ENCODE data around the gene GSTT2.

GSTT2 gene

GRCh38 chr22:24005201-24005600 is 25.3 kb downstream of the GSTT2 start, which contains the start of gene GSTT4:
Gene GSTT4, minus strand, starts transcription at chr22:24005453. Its CDS starts 97 bp downstream, at chr22:24005356.
- Histone ChIP-seq H3K4me3 (ENCODE audit: low read depth in 1 of 2, low read length in 1 of 2) (no peak within 1 kb of the TSS), H3K9me3 (no peaks in the 10 kb centered on the region), H3K27ac (no peak within 1 kb of the TSS), H3K4me1 (ENCODE audit: control insufficient read depth in 1 of 2, insufficient read depth in 1 of 2, low read depth in 1 of 2, low read length in 1 of 2) (no peaks in the 10 kb centered on the region), H3K27me3 (peaks cover 4% of the 10 kb centered on the region), H3K36me3 (no peaks in the 10 kb centered on the region)
- no peak for TF ChIP-seq CTCF (IDR thresholded peaks at IDR 0.05)

- Histone ChIP-seq H3K27ac (no peak overlapping the region), H3K4me3 (ENCODE audit: low read depth in 1 of 2, low read length in 1 of 2) (no peak overlapping the region), H3K4me1 (ENCODE audit: control insufficient read depth in 1 of 2, insufficient read depth in 1 of 2, low read depth in 1 of 2, low read length in 1 of 2) (peaks cover under 1 to 5% of the 10 kb centered on the region in 2 experiments), H3K27me3 (peaks cover 4% of the 10 kb centered on the region), H3K9me3 (no peaks in the 10 kb centered on the region), H3K36me3 (no peaks in the 10 kb centered on the region)
- TF ChIP-seq CTCF (IDR thresholded peaks at IDR 0.05), result no peak
Measured at GRCh38 chr22:24006207-24006913, 26.4 kb downstream of the GSTT2 start.

GRCh38 chr22:24006914-24007214 is 26.9 kb downstream of the GSTT2 start:
- Histone ChIP-seq H3K4me1 (ENCODE audit: control insufficient read depth in 1 of 2, insufficient read depth in 1 of 2, low read depth in 1 of 2, low read length in 1 of 2) (peaks cover 5 to 10% of the 10 kb centered on the region in 2 experiments), H3K27me3 (peaks cover 4% of the 10 kb centered on the region), H3K9me3 (no peaks in the 10 kb centered on the region), H3K4me3 (ENCODE audit: low read depth in 1 of 2, low read length in 1 of 2) (no peak overlapping the region), H3K36me3 (no peaks in the 10 kb centered on the region), H3K27ac (no peak overlapping the region)
- TF ChIP-seq CTCF (IDR thresholded peaks at IDR 0.05), result no peak

GRCh38 chr22:24007253-24008021 is 27.5 kb downstream of the GSTT2 start:
- H3K27ac ChIP-seq, result no peak overlapping the region
- no peak overlapping the region for H3K4me3 ChIP-seq (ENCODE audit: low read depth in 1 of 2, low read length in 1 of 2)
- peaks cover 9 to 11% of the 10 kb centered on the region in 2 experiments for H3K4me1 ChIP-seq (ENCODE audit: control insufficient read depth in 1 of 2, insufficient read depth in 1 of 2, low read depth in 1 of 2, low read length in 1 of 2)
- TF ChIP-seq CTCF (IDR thresholded peaks at IDR 0.05), result no peak
- H3K9me3 ChIP-seq, result no peaks in the 10 kb centered on the region
- no peaks in the 10 kb centered on the region for H3K36me3 ChIP-seq
- H3K27me3 ChIP-seq, result peaks cover 4% of the 10 kb centered on the region

- TF ChIP-seq CTCF (IDR thresholded peaks at IDR 0.05), result no peak
- Histone ChIP-seq H3K36me3 (no peaks in the 10 kb centered on the region), H3K9me3 (no peaks in the 10 kb centered on the region), H3K4me3 (ENCODE audit: low read depth in 1 of 2, low read length in 1 of 2) (no peak overlapping the region), H3K27ac (no peak overlapping the region), H3K4me1 (ENCODE audit: control insufficient read depth in 1 of 2, insufficient read depth in 1 of 2, low read depth in 1 of 2, low read length in 1 of 2) (peaks cover 9 to 11% of the 10 kb centered on the region in 2 experiments), H3K27me3 (peaks cover 4% of the 10 kb centered on the region)
Measured at GRCh38 chr22:24008022-24008283, 28.0 kb downstream of the GSTT2 start.

Measured in neutrophil (primary cell).